CD4-positive, alpha-beta memory T cell (primary cell): ENCODE measurements around the gene SNX10. TPM values are rescaled to one million over a fixed set of nuclear protein-coding genes. Genes with fewer than 3 reads are reported as not detected.

ENCODE experiments used
- CTCF ChIA-PET: fragments of 350-600 bp; sonication (Branson Sonifier 250); formaldehyde crosslinking; loops from one replicate; lab custom pipeline; 2021; ENCODE audit warnings: inconsistent platforms; ENCODE audit not compliant: partially characterized antibody; lab: Charles Lee
- POLR2A ChIA-PET: fragments of 350-600 bp; sonication (Branson Sonifier 250); formaldehyde crosslinking; loops from one replicate; lab custom pipeline; 2021; ENCODE audit not compliant: partially characterized antibody; lab: Charles Lee
- DNase-seq, 5 donors: peaks; one replicate each; pipeline versions ENCODE4 v3.0.0 to v3.0.0-alpha.2; 2020 to 2022; ENCODE audit warnings: mixed read lengths in 1 of 5
- H3K27ac ChIP-seq: one replicate; pipeline ENCODE4 v1.7.0; 2013; ENCODE audit warnings: low read depth, low read length
- H3K27me3 ChIP-seq: 2 replicates; pipeline ENCODE4 v1.7.0; 2013; ENCODE audit warnings: mild to moderate bottlenecking, low read length, moderate library complexity; ENCODE audit not compliant: insufficient read depth
- H3K36me3 ChIP-seq: 2 replicates; pipeline ENCODE4 v1.7.0; 2013; ENCODE audit warnings: mild to moderate bottlenecking, low read length, moderate library complexity; ENCODE audit not compliant: insufficient read depth
- H3K4me1 ChIP-seq: 2 replicates; pipeline ENCODE4 v1.7.0; 2013; ENCODE audit warnings: mild to moderate bottlenecking, low read length, moderate library complexity; ENCODE audit not compliant: insufficient read depth
- H3K4me3 ChIP-seq, 2 donors: one replicate each; pipeline ENCODE4 v1.7.0; 2013; ENCODE audit warnings: low read length in 2 of 2, mild to moderate bottlenecking in 1 of 2
- H3K9me3 ChIP-seq, 2 donors: one replicate each; pipeline ENCODE4 v1.7.0; 2013; ENCODE audit warnings: low read length in 2 of 2, control low read depth in 1 of 2; ENCODE audit not compliant: control insufficient read depth in 1 of 2
- H3K27ac Mint-ChIP-seq, 7 donors: one replicate each; pipeline ENCODE4 v1.8.0; 2020 to 2021; ENCODE audit warnings: mixed read lengths in 7 of 7, mild to moderate bottlenecking in 6 of 7, inconsistent platforms in 3 of 7, moderate library complexity in 3 of 7
- H3K27me3 Mint-ChIP-seq, 2 donors: one replicate each; pipeline ENCODE4 v1.8.0; 2020 to 2021; ENCODE audit warnings: mixed read lengths in 2 of 2
- H3K36me3 Mint-ChIP-seq, 2 donors: one replicate each; pipeline ENCODE4 v1.8.0; 2020 to 2021; ENCODE audit warnings: mixed read lengths in 2 of 2, inconsistent platforms in 1 of 2, mild to moderate bottlenecking in 1 of 2
- H3K4me1 Mint-ChIP-seq, 4 donors: one replicate each; pipeline ENCODE4 v1.8.0; 2020 to 2021; ENCODE audit warnings: mixed read lengths in 4 of 4, mild to moderate bottlenecking in 1 of 4
- H3K4me3 Mint-ChIP-seq, 8 donors: one replicate each; pipeline ENCODE4 v1.8.0; 2020 to 2021; ENCODE audit warnings: mixed read lengths in 8 of 8, mild to moderate bottlenecking in 7 of 8, moderate library complexity in 6 of 8, inconsistent platforms in 3 of 8
- H3K9me3 Mint-ChIP-seq, 8 donors: one replicate each; pipeline ENCODE4 v1.8.0; 2020 to 2021; ENCODE audit warnings: mixed read lengths in 8 of 8, mild to moderate bottlenecking in 5 of 8, inconsistent platforms in 3 of 8, moderate library complexity in 1 of 8
- intact Hi-C: fragments of 100-400 bp; cut with micrococcal nuclease; formaldehyde crosslinking; loops from one replicate; pipeline ENCODE4 v1.15.1; 2023
- polyA plus RNA-seq, 2 donors: library from polyadenylated mRNA; unstranded; fragments of 300-500 nt; fragmentation: Illumina TruSeq; gene quantifications; one replicate each; pipeline ENCODE4 v1.2.3, GENCODE V29; 2021
- total RNA-seq, 2 experiments: library from RNA; stranded (reverse); gene quantifications; one replicate each; pipeline ENCODE4 v1.2.3, GENCODE V29; 2021

Gene SNX10
- total and polyA plus RNA-seq, 4 experiments from 2014 or later, result 8.4 to 26.4 (median 16.5) TPM

- peak overlapping the region in 6 of 7 donors; percentile 18 to 92 (median 72) for H3K27ac Mint-ChIP-seq
- no peaks in the 10 kb centered on the region for H3K9me3 ChIP-seq
- CTCF ChIA-PET, result interaction anchor here (1.3 to 2.0 kb wide), 5 partner anchors 7 to 208 kb away, joined by 3 to 9 read pairs (median 3); no protein-coding TSS in a partner anchor
Observed at GRCh38 chr7:26295015-26295414, 3.4 kb downstream of the SNX10 start.

DNA sequence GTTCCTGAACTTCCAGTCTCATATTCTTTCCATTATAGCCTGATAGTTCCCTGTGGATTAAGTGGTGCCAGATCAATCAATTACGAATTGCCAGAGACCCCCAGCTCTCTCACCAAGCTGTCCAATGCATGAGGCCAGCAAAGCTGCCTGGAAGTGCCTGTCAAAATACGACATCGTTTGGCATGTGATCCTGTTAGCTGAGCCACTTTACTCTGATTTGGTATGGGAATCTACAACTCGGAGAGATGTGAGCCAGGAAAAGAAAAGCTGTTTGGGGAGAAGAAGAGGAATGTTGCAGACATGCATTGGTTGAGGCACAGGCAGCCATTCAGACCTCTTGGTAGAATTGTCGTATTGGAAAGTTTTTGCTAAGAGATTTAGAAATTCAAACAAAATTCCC lies 3.9 kb downstream of the SNX10 start:
- CTCF ChIA-PET, result interaction anchor here (1.4 to 2.0 kb wide), 4 partner anchors 8 to 70 kb away, joined by 3 to 9 read pairs (median 3); no protein-coding TSS in a partner anchor
- Mint-ChIP-seq H3K9me3 (no peaks in the 10 kb centered on the region), H3K27me3 (no peaks in the 10 kb centered on the region), H3K36me3 (peaks cover 5 to 6% of the 10 kb centered on the region in 2 donors), H3K4me1 (peaks cover 24 to 46% (median 34%) of the 10 kb centered on the region in 4 donors), H3K27ac (no peak overlapping the region), H3K4me3 (no peak overlapping the region)
- Histone ChIP-seq H3K27me3 (no peaks in the 10 kb centered on the region), H3K27ac (no peak overlapping the region), H3K4me1 (peaks cover 32% of the 10 kb centered on the region), H3K36me3 (peaks cover 3% of the 10 kb centered on the region), H3K4me3 (no peak overlapping the region), H3K9me3 (no peaks in the 10 kb centered on the region)
- DNase-seq, result no peak
- intact Hi-C loops, result loop anchor here (2.0 to 10.0 kb wide), 3 partner anchors 17 to 1367 kb away; partner anchors contain the start of genes HIBADH and HOXA9
- POLR2A ChIA-PET, result interaction anchor here (2.4 kb wide), 1 partner anchor 96 kb away, joined by 9 read pairs; the partner anchor contains the start of gene HNRNPA2B1

More at GRCh38 chr7:26295015-26295414, 3.4 kb downstream of the SNX10 start:
- Histone ChIP-seq H3K4me1 (peaks cover 32% of the 10 kb centered on the region), H3K36me3 (peaks cover 3% of the 10 kb centered on the region), H3K27ac (no peak overlapping the region), H3K27me3 (no peaks in the 10 kb centered on the region), H3K4me3 (no peak overlapping the region)
- Mint-ChIP-seq H3K4me1 (peaks cover 24 to 46% (median 35%) of the 10 kb centered on the region in 4 donors), H3K36me3 (peaks cover 5 to 6% of the 10 kb centered on the region in 2 donors), H3K4me3 (peak overlapping the region in 4 of 8 donors; percentile 17 to 97 (median 54)), H3K9me3 (no peaks in the 10 kb centered on the region), H3K27me3 (no peaks in the 10 kb centered on the region)
- intact Hi-C loops, result loop anchor here (2.0 to 10.0 kb wide), 3 partner anchors 16 to 1368 kb away; partner anchors contain the start of genes HIBADH and HOXA9
- POLR2A ChIA-PET, result interaction anchor here (1.9 to 3.0 kb wide), 2 partner anchors 10 to 95 kb away, joined by 6 to 38 read pairs; partner anchors contain the start of genes CBX3 and HNRNPA2B1
- no peak for DNase-seq

DNA sequence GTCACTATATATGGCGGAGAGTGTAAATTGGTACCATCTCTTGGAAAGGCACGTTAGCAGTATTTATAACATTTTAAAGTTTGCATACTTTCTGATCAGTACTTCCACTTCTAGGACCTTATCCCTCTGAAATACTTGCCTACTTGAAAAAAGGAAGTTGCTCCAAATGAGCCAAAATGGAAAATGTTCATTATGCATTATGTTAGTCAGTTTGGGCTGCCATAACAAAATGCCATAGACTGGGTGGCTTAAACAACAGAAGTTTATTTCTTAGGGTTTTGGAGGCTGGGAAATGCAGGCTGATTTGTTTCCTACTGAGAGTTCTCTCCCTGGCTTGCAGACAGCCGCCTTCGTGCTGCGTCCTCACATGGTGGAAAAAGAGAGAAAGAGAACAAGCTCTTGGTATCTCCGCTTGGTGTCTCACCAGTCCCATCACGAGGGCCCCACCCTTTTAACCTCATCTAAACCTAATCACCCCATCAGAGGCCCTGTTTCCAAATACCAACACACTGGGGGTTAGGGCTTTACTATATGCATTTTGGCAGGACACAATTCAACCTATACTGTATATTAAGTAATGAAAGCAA lies 6.9 kb downstream of the SNX10 start:
- no peaks in the 10 kb centered on the region for H3K9me3 ChIP-seq
- H3K4me1 ChIP-seq, result peaks cover 18% of the 10 kb centered on the region
- ChIA-PET POLR2A (no interaction called here), CTCF (interaction anchor here (1.1 kb wide), 1 partner anchor 71 kb away, joined by 4 read pairs; no protein-coding TSS in a partner anchor)
- no peak for DNase-seq
- Mint-ChIP-seq H3K27ac (no peak overlapping the region), H3K9me3 (no peaks in the 10 kb centered on the region), H3K36me3 (peaks cover 8 to 17% of the 10 kb centered on the region in 2 donors), H3K4me3 (no peak overlapping the region), H3K4me1 (peaks cover 16 to 27% (median 20%) of the 10 kb centered on the region in 4 donors), H3K27me3 (no peaks in the 10 kb centered on the region)
- no peak overlapping the region for H3K4me3 ChIP-seq
- H3K27ac ChIP-seq, result no peak overlapping the region
- H3K27me3 ChIP-seq, result no peaks in the 10 kb centered on the region
- intact Hi-C loops, result loop anchor here (10.0 kb wide), 1 partner anchor 866 kb away; the partner anchor contains the start of gene HOXA9
- H3K36me3 ChIP-seq, result peaks cover 3% of the 10 kb centered on the region

GRCh38 chr7:26305090-26305868 lies 13.6 kb downstream of the SNX10 start:
- Histone ChIP-seq H3K9me3 (no peaks in the 10 kb centered on the region), H3K36me3 (no peaks in the 10 kb centered on the region), H3K27ac (no peak overlapping the region), H3K4me1 (peaks cover 4% of the 10 kb centered on the region), H3K4me3 (no peak overlapping the region), H3K27me3 (no peaks in the 10 kb centered on the region)
- Mint-ChIP-seq H3K27ac (peak overlapping the region in 3 of 7 donors; percentile 13 to 54 (median 15)), H3K9me3 (no peaks in the 10 kb centered on the region), H3K4me3 (no peak overlapping the region), H3K27me3 (no peaks in the 10 kb centered on the region), H3K36me3 (peaks cover 23 to 25% of the 10 kb centered on the region in 2 donors), H3K4me1 (peaks cover 5 to 13% (median 10%) of the 10 kb centered on the region in 4 donors)
- intact Hi-C loops, result no loop called here
- ChIA-PET POLR2A (interaction anchor here (0.7 to 1.2 kb wide), 4 partner anchors 11 to 105 kb away, joined by 3 to 6 read pairs (median 4); partner anchors contain the start of gene SNX10), CTCF (interaction anchor here (0.6 to 1.7 kb wide), 7 partner anchors 14 to 412 kb away, joined by 3 to 8 read pairs (median 3); partner anchors contain the start of gene SNX10)
- peak in 1 of 5 donors; percentile 36 for DNase-seq

GRCh38 chr7:26305869-26306665 lies 14.4 kb downstream of the SNX10 start:
- Mint-ChIP-seq H3K4me1 (peaks cover 5 to 13% (median 9%) of the 10 kb centered on the region in 4 donors), H3K4me3 (no peak overlapping the region), H3K36me3 (peaks cover 23% of the 10 kb centered on the region in 2 donors), H3K9me3 (no peaks in the 10 kb centered on the region), H3K27me3 (no peaks in the 10 kb centered on the region), H3K27ac (no peak overlapping the region)
- Histone ChIP-seq H3K4me3 (no peak overlapping the region), H3K9me3 (no peaks in the 10 kb centered on the region), H3K4me1 (peaks cover 4% of the 10 kb centered on the region), H3K36me3 (no peaks in the 10 kb centered on the region), H3K27ac (no peak overlapping the region), H3K27me3 (no peaks in the 10 kb centered on the region)
- intact Hi-C loops, result no loop called here
- DNase-seq, result no peak
- ChIA-PET CTCF (interaction anchor here (0.9 to 1.7 kb wide), 3 partner anchors 27 to 215 kb away, joined by 3 to 8 read pairs (median 4); no protein-coding TSS in a partner anchor), POLR2A (interaction anchor here (0.8 to 0.9 kb wide), 2 partner anchors 12 to 106 kb away, joined by 3 to 6 read pairs; no protein-coding TSS in a partner anchor)

DNA sequence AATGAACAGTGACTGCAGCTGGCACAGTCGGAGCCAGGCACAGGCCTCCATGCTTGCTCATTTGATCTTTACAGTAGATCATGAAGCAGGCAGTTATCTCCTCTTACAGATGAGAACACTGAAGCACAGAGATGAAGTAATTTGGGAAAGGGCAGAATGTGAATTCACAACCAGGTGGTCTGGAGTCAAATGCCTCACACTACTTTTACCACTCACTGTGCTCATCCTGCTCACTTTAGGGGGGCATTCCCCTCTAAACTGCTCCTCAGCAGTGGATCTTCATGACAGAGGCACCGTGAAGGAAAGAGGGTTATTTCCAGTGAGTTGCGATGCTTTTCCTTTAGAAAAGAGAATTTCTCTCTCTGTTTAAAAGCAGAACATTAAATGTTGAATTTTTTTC lies 15.1 kb downstream of the SNX10 start:
- intact Hi-C loops, result no loop called here
- H3K9me3 ChIP-seq, result no peaks in the 10 kb centered on the region
- H3K27me3 Mint-ChIP-seq, result no peaks in the 10 kb centered on the region
- peaks cover 22 to 23% of the 10 kb centered on the region in 2 donors for H3K36me3 Mint-ChIP-seq
- H3K4me3 ChIP-seq, result no peak overlapping the region
- no peaks in the 10 kb centered on the region for H3K36me3 ChIP-seq
- H3K27ac ChIP-seq, result no peak overlapping the region
- peaks cover 5 to 13% (median 9%) of the 10 kb centered on the region in 4 donors for H3K4me1 Mint-ChIP-seq
- H3K4me3 Mint-ChIP-seq, result no peak overlapping the region
- no peaks in the 10 kb centered on the region for H3K27me3 ChIP-seq
- ChIA-PET CTCF (interaction anchor here (0.9 kb wide), 1 partner anchor 14 kb away, joined by 3 read pairs; no protein-coding TSS in a partner anchor), POLR2A (no interaction called here)
- H3K27ac Mint-ChIP-seq, result peak overlapping the region in 2 of 7 donors; percentile 1 to 60
- peaks cover 4% of the 10 kb centered on the region for H3K4me1 ChIP-seq
- no peaks in the 10 kb centered on the region for H3K9me3 Mint-ChIP-seq
- no peak for DNase-seq
